Adipose tissue (tissue), 3 donors: ENCODE measurements around the gene LHX2. TPM values are rescaled to one million over a fixed set of nuclear protein-coding genes. Genes with fewer than 3 reads are reported as not detected.
"Not testable (repeated sequence)": the region's sequence is repeated elsewhere in the genome, so short reads cannot be mapped to it uniquely, and the experiment has no call there.

Source experiments
- H3K27ac ChIP-seq: one replicate; pipeline ENCODE4 v1.5.1; 2013; ENCODE audit warnings: low read depth, low read length
- WGBS, 3 donors: extraction: QIAGEN DNeasy Blood & Tissue Kit; methylation state at CpG; one replicate each; pipeline ENCODE4 v1.1.7; 2013; 5-methylcytosine and 5-hydroxymethylcytosine counted together
- polyA plus RNA-seq, 3 donors: library from polyadenylated mRNA; stranded (reverse); fragments of 200-250 nt; gene quantifications; one replicate each; pipeline ENCODE4 v1.2.3, GENCODE V29; 2013
- donor health status: healthy with polysubstance abuse.
- donor health status: Bipolar disorder and iron deficiency.
- donor health status: healthy.

The LHX2 gene, protein sequence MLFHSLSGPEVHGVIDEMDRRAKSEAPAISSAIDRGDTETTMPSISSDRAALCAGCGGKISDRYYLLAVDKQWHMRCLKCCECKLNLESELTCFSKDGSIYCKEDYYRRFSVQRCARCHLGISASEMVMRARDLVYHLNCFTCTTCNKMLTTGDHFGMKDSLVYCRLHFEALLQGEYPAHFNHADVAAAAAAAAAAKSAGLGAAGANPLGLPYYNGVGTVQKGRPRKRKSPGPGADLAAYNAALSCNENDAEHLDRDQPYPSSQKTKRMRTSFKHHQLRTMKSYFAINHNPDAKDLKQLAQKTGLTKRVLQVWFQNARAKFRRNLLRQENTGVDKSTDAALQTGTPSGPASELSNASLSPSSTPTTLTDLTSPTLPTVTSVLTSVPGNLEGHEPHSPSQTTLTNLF
- 1 to 10 TPM in 1 of 3 donors, under 1 TPM in 2; 0.18 to 1.1 (median 0.53) TPM for polyA plus RNA-seq

DNA sequence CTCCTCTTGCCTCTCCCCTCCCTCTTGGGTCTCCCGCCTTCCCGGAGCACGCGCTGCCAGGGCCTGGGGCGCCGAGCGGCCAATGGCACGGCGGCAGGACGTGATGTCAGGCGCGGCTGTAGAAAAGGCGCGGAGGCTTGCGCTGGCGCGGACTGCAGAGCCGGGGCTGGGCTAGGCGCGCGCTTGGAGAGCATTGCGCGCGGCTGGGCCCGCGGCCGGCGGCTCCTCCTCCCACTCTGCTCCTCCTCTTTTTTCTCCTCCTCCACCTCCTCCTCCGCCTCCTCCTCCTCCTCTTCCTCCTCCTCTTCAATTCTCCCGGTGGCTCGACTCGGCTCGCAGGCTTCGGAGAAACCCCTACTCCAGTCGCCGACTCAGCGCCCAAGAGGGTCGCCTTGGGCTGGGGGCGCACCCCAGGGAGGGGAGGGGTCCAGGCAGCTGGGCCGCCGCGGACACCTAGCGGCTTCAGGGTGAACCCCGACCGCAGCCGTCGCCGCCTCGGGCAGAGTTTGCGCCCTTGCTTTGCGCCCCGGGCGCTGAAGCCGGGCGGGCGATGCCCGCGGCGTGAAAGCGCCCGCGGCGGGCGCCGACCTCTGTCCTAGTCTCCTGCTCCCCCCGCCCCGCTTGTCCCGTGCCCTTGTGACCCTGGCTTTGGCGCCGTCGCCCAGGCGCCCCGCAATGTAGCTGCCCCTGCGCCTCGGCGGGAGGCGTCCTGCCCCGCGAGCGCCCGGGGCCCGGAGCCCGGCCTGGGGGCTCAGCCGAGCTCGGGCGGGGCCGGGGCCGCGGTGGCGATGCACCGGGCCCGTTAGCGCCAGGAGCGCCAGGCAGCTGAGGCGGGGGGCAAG, at the start of gene LHX2:
Gene LHX2, plus strand, starts transcription at position 309 of the 842 bp plus-strand sequence. CDS start 581 bp downstream, outside the sequence.
- 2% methylated on average over 67 to 95 of the region's 95 CpGs for WGBS, 3 donors
- no peak within 1 kb of the TSS for H3K27ac ChIP-seq

GRCh38 chr9:123964761-123965160, 46.8 kb upstream of the LHX2 start:
- H3K27ac ChIP-seq, result no peak overlapping the region
- whole genome bisulfite sequencing, 3 donors, result 38 to 62% (median 40%) methylated on average over 12 of the region's 12 CpGs

- H3K27ac ChIP-seq, result no peak overlapping the region
- WGBS, 3 donors, result 55 to 60% (median 56%) methylated on average over 8 of the region's 8 CpGs
Measured at GRCh38 chr9:123965801-123966686, 45.5 kb upstream of the LHX2 start.

- no peak overlapping the region for H3K27ac ChIP-seq
Measured at GRCh38 chr9:123967323-123967722, 44.2 kb upstream of the LHX2 start.

DNA sequence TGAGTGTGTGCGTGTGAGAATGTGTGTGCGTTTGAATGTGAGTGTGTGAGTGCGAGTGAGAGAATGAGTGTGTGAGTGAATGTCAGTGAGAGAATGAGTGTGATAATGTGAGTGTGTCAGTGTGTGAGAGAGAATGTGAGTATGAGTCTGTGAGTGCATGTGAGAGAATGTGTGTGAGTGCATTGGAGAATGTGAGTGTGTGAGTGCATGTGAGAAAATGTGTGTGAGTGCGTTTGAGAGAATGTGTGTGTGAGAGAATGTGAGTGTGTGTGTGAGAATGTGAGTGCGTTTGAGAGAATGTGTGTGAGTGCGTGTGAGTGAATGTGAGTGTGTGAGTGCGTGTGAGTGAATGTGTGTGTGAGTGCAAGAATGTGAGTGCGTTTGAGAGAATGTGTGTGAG, 39.0 kb upstream of the LHX2 start:
- H3K27ac ChIP-seq, result no peak overlapping the region
- 95 to 97% (median 95%) methylated on average over 8 of the region's 8 CpGs for WGBS, 3 donors

- WGBS, 3 donors, result 86 to 93% (median 89%) methylated on average over 9 of the region's 9 CpGs
- H3K27ac ChIP-seq, result no peak overlapping the region
Measured at GRCh38 chr9:123973590-123974223, 37.9 kb upstream of the LHX2 start.

DNA sequence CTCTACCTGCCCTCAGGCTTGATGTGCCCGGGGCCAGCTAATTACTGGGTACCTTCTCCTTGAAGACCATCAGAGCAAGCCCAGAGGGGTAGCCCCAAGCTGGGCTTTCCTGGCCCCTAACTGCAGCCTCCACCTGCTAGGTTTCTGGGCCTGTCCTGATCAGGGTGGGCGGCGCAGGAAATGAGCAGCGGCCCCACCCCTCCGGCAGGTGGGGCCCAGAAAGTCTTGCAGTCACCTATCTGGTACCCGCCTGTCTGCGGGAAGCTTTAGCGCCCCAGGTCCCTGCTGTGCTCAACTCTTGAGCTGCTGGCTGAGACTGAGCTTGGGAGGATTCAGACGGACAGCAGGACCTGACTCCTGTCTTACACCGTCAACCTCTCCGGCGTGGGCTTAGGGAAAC, 37.1 kb upstream of the LHX2 start:
- no peak overlapping the region for H3K27ac ChIP-seq
- 67 to 80% (median 75%) methylated on average over 12 of the region's 12 CpGs for WGBS, 3 donors

- 58 to 72% (median 68%) methylated on average over 3 of the region's 3 CpGs for WGBS, 3 donors
- no peak overlapping the region for H3K27ac ChIP-seq
Measured at GRCh38 chr9:123975871-123976270, 35.7 kb upstream of the LHX2 start.

- whole genome bisulfite sequencing, 3 donors, result 84% methylated on average over 4 of the region's 9 CpGs; no CpG with 5 or more reads in 2 of the 3 donors
- not testable (repeated sequence) for H3K27ac ChIP-seq
Measured at GRCh38 chr9:123976579-123976978, 35.0 kb upstream of the LHX2 start.

- WGBS, 3 donors, result 77 to 90% (median 89%) methylated on average over 4 of the region's 5 CpGs
- H3K27ac ChIP-seq, result no peak overlapping the region
Measured at GRCh38 chr9:123978981-123979380, 32.6 kb upstream of the LHX2 start.

- 78 to 81% (median 79%) methylated on average over 6 of the region's 6 CpGs for WGBS, 3 donors
- no peak overlapping the region for H3K27ac ChIP-seq
Measured at GRCh38 chr9:123982535-123982934, 29.0 kb upstream of the LHX2 start.

DNA sequence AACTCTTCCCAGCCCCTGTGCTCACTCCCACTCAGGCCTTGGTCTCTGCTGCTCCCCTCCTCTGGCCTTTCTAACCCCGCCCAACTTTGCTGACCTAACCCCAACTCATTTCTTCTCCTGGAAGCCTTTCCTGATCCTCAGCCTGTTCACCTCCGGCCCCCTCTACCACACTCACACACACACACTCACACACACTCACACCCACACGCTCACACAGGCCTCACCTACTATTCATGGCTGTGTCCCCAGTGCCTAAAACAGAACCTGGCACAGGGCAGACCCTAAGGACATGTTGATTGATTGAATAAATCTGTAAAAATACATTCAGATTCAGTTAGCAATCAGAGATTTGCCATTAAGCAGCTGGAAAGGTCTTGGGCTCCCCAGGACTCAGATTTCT, 28.5 kb upstream of the LHX2 start:
- no peak overlapping the region for H3K27ac ChIP-seq
- WGBS, 3 donors, result 69 to 88% (median 87%) methylated on average over 3 of the region's 3 CpGs

- WGBS, 3 donors, result 72 to 94% (median 75%) methylated on average over 3 of the region's 3 CpGs
- H3K27ac ChIP-seq, result no peak overlapping the region
Measured at GRCh38 chr9:123984802-123985201, 26.8 kb upstream of the LHX2 start.

GRCh38 chr9:123985869-123986268, 25.7 kb upstream of the LHX2 start:
- WGBS, 3 donors, result 71 to 78% (median 78%) methylated on average over 4 of the region's 4 CpGs
- H3K27ac ChIP-seq, result no peak overlapping the region

GRCh38 chr9:123990427-123990826, 21.1 kb upstream of the LHX2 start:
- H3K27ac ChIP-seq, result no peak overlapping the region
- WGBS, 3 donors, result 27 to 38% (median 36%) methylated on average over 5 of the region's 5 CpGs

DNA sequence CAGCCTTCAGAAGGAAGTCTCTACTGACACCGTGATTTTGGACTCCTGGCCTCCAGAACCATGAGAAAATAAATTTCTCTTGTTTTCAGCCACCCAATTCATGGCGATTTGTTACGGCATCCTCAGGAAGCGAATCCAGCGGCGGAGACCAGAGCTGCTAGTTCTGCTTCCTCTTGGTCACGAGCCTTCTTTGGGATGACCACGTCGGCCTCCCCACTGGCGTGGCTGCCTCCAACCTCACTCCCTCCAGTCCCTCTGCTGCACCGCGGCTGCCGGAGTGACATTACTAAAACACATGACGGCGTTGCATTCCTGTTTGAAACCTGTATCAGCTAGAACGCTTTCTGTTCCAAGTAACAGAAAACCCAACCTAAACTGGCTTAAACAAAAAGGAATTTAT, 18.9 kb upstream of the LHX2 start:
- 61 to 75% (median 69%) methylated on average over 10 of the region's 16 CpGs for WGBS, 3 donors

GRCh38 chr9:123996731-123997421, 14.7 kb upstream of the LHX2 start:
- WGBS, 3 donors, result 6 to 9% (median 6%) methylated on average over 23 of the region's 23 CpGs

More for the DNA sequence above, 18.9 kb upstream of the LHX2 start:
- not testable (repeated sequence) for H3K27ac ChIP-seq

More at GRCh38 chr9:123996731-123997421, 14.7 kb upstream of the LHX2 start:
- no peak overlapping the region for H3K27ac ChIP-seq
